CD1c-positive myeloid dendritic cell (primary cell): Measurements from ENCODE around the gene ZNF699.
"Not testable (repeated sequence)": the region's sequence is repeated elsewhere in the genome, so short reads cannot be mapped to it uniquely, and the experiment has no call there.

Source experiments
- DNase-seq: peaks from one replicate; pipeline ENCODE4 v3.0.0-alpha.2; 2016; ENCODE audit errors: extremely low spot score

Gene ZNF699

DNA sequence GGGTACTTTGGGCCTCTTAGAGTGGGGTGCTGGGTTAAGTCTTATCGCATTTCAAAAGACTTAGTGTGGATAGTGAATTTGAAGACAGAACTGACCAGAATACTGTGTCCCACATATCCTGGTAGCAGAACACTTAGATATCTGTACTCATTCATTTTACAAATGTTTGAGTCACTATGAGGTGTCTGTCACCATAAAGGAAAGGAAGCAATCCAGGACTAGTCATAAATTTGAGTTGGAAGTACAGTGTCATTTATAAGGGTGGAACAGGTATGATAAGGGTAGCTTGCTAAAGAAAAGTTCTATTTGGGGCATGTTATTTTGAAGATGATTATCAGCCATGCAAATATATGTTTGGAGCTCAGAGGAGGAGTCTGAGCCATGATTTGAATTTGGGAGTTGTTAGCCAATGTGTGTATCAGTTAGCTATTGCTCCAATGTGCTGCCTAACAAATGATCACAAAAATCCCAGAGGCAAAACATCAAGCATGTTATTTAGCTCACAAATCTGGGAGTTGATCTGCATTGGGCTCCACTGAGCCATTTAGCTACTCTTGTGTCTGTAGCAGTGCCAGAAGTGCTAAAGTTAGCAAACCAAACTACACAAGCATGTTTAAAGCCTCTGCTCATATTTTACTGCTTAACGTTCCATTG, 20.3 kb downstream of the ZNF699 start:
- no peak for DNase-seq

DNA sequence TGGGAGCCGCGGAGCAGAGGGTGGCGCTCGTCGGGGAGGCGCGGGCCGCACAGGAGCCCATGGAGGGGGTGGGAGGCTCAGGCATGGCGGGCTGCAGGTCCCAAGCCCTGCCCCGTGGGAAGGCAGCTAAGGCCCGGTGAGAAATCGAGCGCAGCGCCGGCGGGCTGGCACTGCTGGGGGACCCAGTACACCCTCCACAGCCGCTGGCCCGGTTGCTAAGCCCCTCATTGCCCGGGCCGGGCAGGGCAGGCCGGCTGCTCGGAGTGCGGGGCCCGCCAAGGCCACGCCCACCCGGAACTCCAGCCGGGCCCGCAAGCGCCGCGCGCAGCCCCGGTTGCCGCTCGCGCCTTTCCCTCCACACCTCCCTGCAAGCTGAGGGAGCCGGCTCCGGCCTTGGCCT, 26.2 kb downstream of the ZNF699 start:
- not testable (repeated sequence) for DNase-seq

DNA sequence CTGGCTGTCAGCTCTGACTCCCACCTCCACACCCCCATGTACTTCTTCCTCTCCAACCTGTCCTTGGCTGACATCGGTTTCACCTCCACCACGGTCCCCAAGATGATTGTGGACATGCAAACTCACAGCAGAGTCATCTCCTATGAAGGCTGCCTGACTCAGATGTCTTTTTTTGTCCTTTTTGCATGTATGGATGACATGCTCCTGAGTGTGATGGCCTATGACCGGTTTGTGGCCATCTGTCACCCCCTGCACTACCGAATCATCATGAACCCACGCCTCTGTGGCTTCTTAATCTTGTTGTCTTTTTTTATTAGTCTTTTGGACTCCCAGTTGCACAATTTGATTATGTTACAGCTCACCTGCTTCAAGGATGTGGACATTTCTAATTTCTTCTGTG, 58.4 kb downstream of the ZNF699 start:
- no peak for DNase-seq

DNA sequence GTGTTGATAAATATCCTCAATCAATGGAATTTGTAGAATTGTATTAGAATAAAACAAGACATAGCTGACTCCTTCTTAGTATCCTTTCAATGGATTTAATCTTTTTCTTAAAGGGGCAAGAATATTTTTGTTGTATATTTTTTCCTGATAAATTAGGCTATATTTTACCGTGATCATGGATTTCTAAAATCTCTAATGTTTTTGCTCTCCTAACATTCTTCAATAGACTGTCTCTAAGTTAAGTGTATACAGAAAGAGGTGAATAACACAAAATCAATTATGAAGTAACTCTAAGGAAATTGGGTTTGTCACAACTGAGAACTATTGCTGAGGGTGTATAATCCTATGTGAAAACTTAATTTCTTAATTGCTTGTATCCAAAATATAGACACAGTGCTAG, 59.0 kb downstream of the ZNF699 start, which contains the start of gene OR7E24:
TSS of gene OR7E24 (plus strand) at position 301 of the 400 bp plus-strand sequence. CDS start 114 bp downstream, outside the sequence.
- DNase-seq = no peak
